ENCODE measurements around the gene YARS1.

YARS1 gene

GRCh38 chr1:32767156-32767555, 50.0 kb downstream of the YARS1 start:
- Histone ChIP-seq H3K36me3 (ENCODE audit: insufficient read depth, low read length) (no peaks in the 10 kb centered on the region), H3K4me3 (no peak overlapping the region), H3K9ac (ENCODE audit: insufficient read length) (no peak overlapping the region), H3K9me3 (ENCODE audit: low read depth, low read length) (no peaks in the 10 kb centered on the region), H3K27ac (no peak overlapping the region)
- TF ChIP-seq EZH2 (IDR thresholded peaks at IDR 0.05) (no peak), FOXP2 (optimal IDR thresholded peaks at IDR 0.05; ENCODE audit: control extremely low read depth, extremely low read length, insufficient read depth) (no peak), POLR2AphosphoS5 (IDR thresholded peaks at IDR 0.05; ENCODE audit: borderline replicate concordance, low read depth, low read length) (no peak)
- no peak for DNase-seq (ENCODE audit: low read depth, low spot score)

- no peaks in the 10 kb centered on the region for H3K36me3 ChIP-seq (ENCODE audit: insufficient read depth, low read length)
- no peak for TF ChIP-seq EZH2 (IDR thresholded peaks at IDR 0.05)
- no peak for TF ChIP-seq POLR2AphosphoS5 (IDR thresholded peaks at IDR 0.05; ENCODE audit: borderline replicate concordance, low read depth, low read length)
- no peak for TF ChIP-seq FOXP2 (optimal IDR thresholded peaks at IDR 0.05; ENCODE audit: control extremely low read depth, extremely low read length, insufficient read depth)
- no peak overlapping the region for H3K4me3 ChIP-seq
- no peak overlapping the region for H3K27ac ChIP-seq
- DNase-seq (ENCODE audit: low read depth, low spot score): no peak
- H3K9me3 ChIP-seq (ENCODE audit: low read depth, low read length): no peaks in the 10 kb centered on the region
- no peak overlapping the region for H3K9ac ChIP-seq (ENCODE audit: insufficient read length)
These were observed 50.7 kb downstream of the YARS1 start for GRCh38 chr1:32766328-32766972.

GRCh38 chr1:32765570-32766327, 51.4 kb downstream of the YARS1 start:
- Histone ChIP-seq H3K27ac (no peak overlapping the region), H3K9me3 (ENCODE audit: low read depth, low read length) (no peaks in the 10 kb centered on the region), H3K9ac (ENCODE audit: insufficient read length) (no peak overlapping the region), H3K4me3 (no peak overlapping the region), H3K36me3 (ENCODE audit: insufficient read depth, low read length) (no peaks in the 10 kb centered on the region)
- TF ChIP-seq FOXP2 (optimal IDR thresholded peaks at IDR 0.05; ENCODE audit: control extremely low read depth, extremely low read length, insufficient read depth): no peak
- TF ChIP-seq EZH2 (IDR thresholded peaks at IDR 0.05): no peak
- TF ChIP-seq POLR2AphosphoS5 (IDR thresholded peaks at IDR 0.05; ENCODE audit: borderline replicate concordance, low read depth, low read length): no peak
- DNase-seq (ENCODE audit: low read depth, low spot score): no peak

- H3K27ac ChIP-seq: peak overlapping the region; percentile 56; the same call in 1 of the 2 replicates
- H3K4me3 ChIP-seq: no peak overlapping the region
- no peaks in the 10 kb centered on the region for H3K36me3 ChIP-seq (ENCODE audit: insufficient read depth, low read length)
- no peak for DNase-seq (ENCODE audit: low read depth, low spot score)
- no peak for TF ChIP-seq POLR2AphosphoS5 (IDR thresholded peaks at IDR 0.05; ENCODE audit: borderline replicate concordance, low read depth, low read length)
- no peaks in the 10 kb centered on the region for H3K9me3 ChIP-seq (ENCODE audit: low read depth, low read length)
- no peak overlapping the region for H3K9ac ChIP-seq (ENCODE audit: insufficient read length)
These were observed 52.2 kb downstream of the YARS1 start for GRCh38 chr1:32764826-32765569.

GRCh38 chr1:32763221-32763620, 53.9 kb downstream of the YARS1 start:
- TF ChIP-seq EZH2 (IDR thresholded peaks at IDR 0.05): no peak
- no peak for TF ChIP-seq FOXP2 (optimal IDR thresholded peaks at IDR 0.05; ENCODE audit: control extremely low read depth, extremely low read length, insufficient read depth)
- no peak for TF ChIP-seq POLR2AphosphoS5 (IDR thresholded peaks at IDR 0.05; ENCODE audit: borderline replicate concordance, low read depth, low read length)
- no peak for DNase-seq (ENCODE audit: low read depth, low spot score)
- Histone ChIP-seq H3K27ac (no peak overlapping the region), H3K9ac (ENCODE audit: insufficient read length) (no peak overlapping the region), H3K36me3 (ENCODE audit: insufficient read depth, low read length) (no peaks in the 10 kb centered on the region), H3K9me3 (ENCODE audit: low read depth, low read length) (no peaks in the 10 kb centered on the region), H3K4me3 (no peak overlapping the region)

GRCh38 chr1:32761936-32762335, 55.2 kb downstream of the YARS1 start:
- TF ChIP-seq EZH2 (IDR thresholded peaks at IDR 0.05) (no peak), POLR2AphosphoS5 (IDR thresholded peaks at IDR 0.05; ENCODE audit: borderline replicate concordance, low read depth, low read length) (no peak), FOXP2 (optimal IDR thresholded peaks at IDR 0.05; ENCODE audit: control extremely low read depth, extremely low read length, insufficient read depth) (no peak)
- DNase-seq (ENCODE audit: low read depth, low spot score): no peak
- Histone ChIP-seq H3K9me3 (ENCODE audit: low read depth, low read length) (no peaks in the 10 kb centered on the region), H3K4me3 (no peak overlapping the region), H3K36me3 (ENCODE audit: insufficient read depth, low read length) (no peaks in the 10 kb centered on the region), H3K27ac (no peak overlapping the region), H3K9ac (ENCODE audit: insufficient read length) (no peak overlapping the region)

- no peaks in the 10 kb centered on the region for H3K9me3 ChIP-seq (ENCODE audit: low read depth, low read length)
- no peaks in the 10 kb centered on the region for H3K36me3 ChIP-seq (ENCODE audit: insufficient read depth, low read length)
- no peak overlapping the region for H3K27ac ChIP-seq
- no peak for TF ChIP-seq FOXP2 (optimal IDR thresholded peaks at IDR 0.05; ENCODE audit: control extremely low read depth, extremely low read length, insufficient read depth)
- TF ChIP-seq EZH2 (IDR thresholded peaks at IDR 0.05): no peak
- TF ChIP-seq POLR2AphosphoS5 (IDR thresholded peaks at IDR 0.05; ENCODE audit: borderline replicate concordance, low read depth, low read length): no peak
- DNase-seq (ENCODE audit: low read depth, low spot score): no peak
- H3K4me3 ChIP-seq: no peak overlapping the region
- no peak overlapping the region for H3K9ac ChIP-seq (ENCODE audit: insufficient read length)
These were observed 55.8 kb downstream of the YARS1 start for GRCh38 chr1:32761253-32761877.

Data from SK-N-MC (cell line).